Measurements from ENCODE around the gene CCDC182.

- TF ChIP-seq CTCF (tag by site-specific recombination; IDR thresholded peaks at IDR 0.05) (no peak), MYNN (tag by site-specific recombination; IDR thresholded peaks at IDR 0.05; ENCODE audit: borderline replicate concordance) (no peak), ZNF214 (tag by site-specific recombination; IDR thresholded peaks at IDR 0.05; ENCODE audit: borderline replicate concordance) (no peak), REST (tag by site-specific recombination; IDR thresholded peaks at IDR 0.05) (no peak)
- TF ChIP-seq, protein P1, sequence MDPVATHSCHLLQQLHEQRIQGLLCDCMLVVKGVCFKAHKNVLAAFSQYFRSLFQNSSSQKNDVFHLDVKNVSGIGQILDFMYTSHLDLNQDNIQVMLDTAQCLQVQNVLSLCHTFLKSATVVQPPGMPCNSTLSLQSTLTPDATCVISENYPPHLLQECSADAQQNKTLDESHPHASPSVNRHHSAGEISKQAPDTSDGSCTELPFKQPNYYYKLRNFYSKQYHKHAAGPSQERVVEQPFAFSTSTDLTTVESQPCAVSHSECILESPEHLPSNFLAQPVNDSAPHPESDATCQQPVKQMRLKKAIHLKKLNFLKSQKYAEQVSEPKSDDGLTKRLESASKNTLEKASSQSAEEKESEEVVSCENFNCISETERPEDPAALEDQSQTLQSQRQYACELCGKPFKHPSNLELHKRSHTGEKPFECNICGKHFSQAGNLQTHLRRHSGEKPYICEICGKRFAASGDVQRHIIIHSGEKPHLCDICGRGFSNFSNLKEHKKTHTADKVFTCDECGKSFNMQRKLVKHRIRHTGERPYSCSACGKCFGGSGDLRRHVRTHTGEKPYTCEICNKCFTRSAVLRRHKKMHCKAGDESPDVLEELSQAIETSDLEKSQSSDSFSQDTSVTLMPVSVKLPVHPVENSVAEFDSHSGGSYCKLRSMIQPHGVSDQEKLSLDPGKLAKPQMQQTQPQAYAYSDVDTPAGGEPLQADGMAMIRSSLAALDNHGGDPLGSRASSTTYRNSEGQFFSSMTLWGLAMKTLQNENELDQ (tag by site-specific recombination; IDR thresholded peaks at IDR 0.05; ENCODE audit: low read depth) = no peak
Observed at GRCh38 chr17:57706761-57707160, 38.3 kb downstream of the CCDC182 start.
